Measurements from ENCODE around the gene PRKCH. TPM values are rescaled to one million over a fixed set of nuclear protein-coding genes. Genes with fewer than 3 reads are reported as not detected.

The PRKCH gene
- polyA plus RNA-seq, 1 donor from 2014 or later = 2.0 TPM

GRCh38 chr14:61368781-61369453 is 47.5 kb downstream of the PRKCH start:
- Histone ChIP-seq H2AFZ (ENCODE audit: low read depth, low read length) (no peak overlapping the region), H3K27ac (ENCODE audit: low read length) (no peak overlapping the region), H3F3A (ENCODE audit: insufficient read depth, low read length, poor library complexity, severe bottlenecking) (no peaks in the 10 kb centered on the region), H3K9me3 (ENCODE audit: low read length) (no peaks in the 10 kb centered on the region), H4K20me1 (ENCODE audit: insufficient read depth) (no peaks in the 10 kb centered on the region), H3K4me2 (ENCODE audit: low read length) (no peak overlapping the region), H3K4me3 (ENCODE audit: low read length) (no peak overlapping the region), H3K27me3 (ENCODE audit: insufficient read depth, low read depth, low read length) (no peaks in the 10 kb centered on the region), H3K9ac (ENCODE audit: low read length) (no peak overlapping the region), H3K36me3 (ENCODE audit: insufficient read depth, low read length) (no peaks in the 10 kb centered on the region), H3K9me2 (ENCODE audit: insufficient read depth, low read length) (no peaks in the 10 kb centered on the region), H3K79me2 (replicated peaks; ENCODE audit: insufficient read depth, low read length) (no peaks in the 10 kb centered on the region)
- TF ChIP-seq CTCF (IDR thresholded peaks at IDR 0.05; ENCODE audit: poor library complexity, severe bottlenecking) (no peak), EP300 (conservative IDR thresholded peaks at IDR 0.05; ENCODE audit: poor library complexity, severe bottlenecking) (no peak), POLR2AphosphoS5 (IDR thresholded peaks at IDR 0.05) (no peak), SMC3 (conservative IDR thresholded peaks at IDR 0.05; ENCODE audit: poor library complexity) (no peak), EZH2 (IDR thresholded peaks at IDR 0.05; ENCODE audit: borderline replicate concordance, insufficient read depth, low read length, poor library complexity, severe bottlenecking) (no peak), TAF1 (IDR thresholded peaks at IDR 0.05; ENCODE audit: low read depth) (no peak), REST (IDR thresholded peaks at IDR 0.05; ENCODE audit: borderline replicate concordance) (no peak), MXI1 (conservative IDR thresholded peaks at IDR 0.05; ENCODE audit: poor library complexity, severe bottlenecking) (no peak), RAD21 (conservative IDR thresholded peaks at IDR 0.05) (no peak)

DNA sequence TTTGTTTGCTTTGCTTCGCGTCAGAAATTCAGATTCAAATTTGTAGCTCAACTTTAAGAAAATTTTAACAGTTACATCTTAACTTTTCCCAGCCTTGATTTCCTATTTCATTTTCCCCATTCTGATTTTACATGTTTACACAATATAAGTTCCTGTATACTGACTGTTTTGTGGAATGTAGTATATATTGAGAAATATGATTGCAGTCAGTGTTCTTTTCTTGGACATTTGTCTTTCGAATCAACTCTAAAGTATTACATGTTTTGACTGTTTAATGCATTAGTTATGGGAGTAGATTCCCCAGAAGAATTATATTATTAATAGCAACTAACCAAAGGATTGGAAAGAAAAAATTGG is 48.1 kb downstream of the PRKCH start:
- Histone ChIP-seq H3K9ac (ENCODE audit: low read length) (no peak overlapping the region), H3K36me3 (ENCODE audit: insufficient read depth, low read length) (no peaks in the 10 kb centered on the region), H3K4me3 (ENCODE audit: low read length) (no peak overlapping the region), H3K9me3 (ENCODE audit: low read length) (peaks cover 4% of the 10 kb centered on the region), H3K27me3 (ENCODE audit: insufficient read depth, low read depth, low read length) (no peaks in the 10 kb centered on the region), H3K27ac (ENCODE audit: low read length) (no peak overlapping the region), H4K20me1 (ENCODE audit: insufficient read depth) (no peaks in the 10 kb centered on the region), H3K4me2 (ENCODE audit: low read length) (no peak overlapping the region), H2AFZ (ENCODE audit: low read depth, low read length) (no peak overlapping the region), H3F3A (ENCODE audit: insufficient read depth, low read length, poor library complexity, severe bottlenecking) (no peaks in the 10 kb centered on the region), H3K9me2 (ENCODE audit: insufficient read depth, low read length) (no peaks in the 10 kb centered on the region), H3K79me2 (replicated peaks; ENCODE audit: insufficient read depth, low read length) (no peaks in the 10 kb centered on the region)
- TF ChIP-seq REST (IDR thresholded peaks at IDR 0.05; ENCODE audit: borderline replicate concordance) (no peak), MXI1 (conservative IDR thresholded peaks at IDR 0.05; ENCODE audit: poor library complexity, severe bottlenecking) (no peak), CTCF (IDR thresholded peaks at IDR 0.05; ENCODE audit: poor library complexity, severe bottlenecking) (no peak)
